Measurements from ENCODE around the gene HECTD2.
"Not testable (repeated sequence)": the region's sequence is repeated elsewhere in the genome, so short reads cannot be mapped to it uniquely, and the experiment has no call there.

Gene HECTD2

GRCh38 chr10:91415816-91416215, 5.7 kb downstream of the HECTD2 start:
- DNase-seq: no peak

- DNase-seq: no peak
Observed at GRCh38 chr10:91416339-91416855, 6.3 kb downstream of the HECTD2 start.

- no peak for DNase-seq
Observed at GRCh38 chr10:91418416-91418815, 8.3 kb downstream of the HECTD2 start.

DNA sequence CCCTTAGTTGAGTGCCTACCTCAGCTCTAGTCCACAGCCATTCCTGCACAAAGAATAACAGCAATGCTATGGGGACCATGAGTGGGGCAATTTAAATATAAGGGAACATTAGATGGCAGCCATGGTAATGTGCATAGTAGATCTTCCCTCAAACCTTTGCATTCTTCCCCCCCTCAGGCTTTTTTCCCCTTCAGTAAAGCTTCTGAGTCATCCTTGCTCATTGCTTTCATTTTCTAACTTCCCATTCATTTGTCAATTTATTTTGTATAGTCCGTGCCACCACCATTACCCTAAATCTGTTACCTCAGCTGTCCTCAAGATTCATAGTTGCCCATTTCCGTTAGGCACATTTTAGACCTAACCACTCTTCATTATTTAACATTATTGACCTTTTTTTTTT, 10.7 kb downstream of the HECTD2 start:
- no peak for DNase-seq

DNA sequence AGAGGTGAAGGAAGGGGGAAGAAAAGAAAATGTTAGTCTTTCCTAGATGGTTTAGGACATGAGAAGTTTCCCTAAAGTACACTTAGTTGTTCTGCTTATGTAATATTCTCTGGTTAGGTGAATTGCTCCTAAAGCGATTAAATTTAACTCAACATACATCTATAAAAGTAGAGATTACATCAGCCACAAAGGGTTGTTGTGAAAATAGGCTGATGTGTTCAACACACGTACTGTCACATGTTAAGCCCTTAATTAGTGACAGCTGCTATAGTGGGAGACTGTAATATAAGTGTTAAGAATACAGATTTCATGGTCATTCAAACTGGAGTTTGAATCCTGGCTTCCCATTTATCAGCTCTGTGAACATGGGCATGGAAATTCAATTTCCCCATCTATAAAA, 12.8 kb downstream of the HECTD2 start:
- no peak for DNase-seq

DNA sequence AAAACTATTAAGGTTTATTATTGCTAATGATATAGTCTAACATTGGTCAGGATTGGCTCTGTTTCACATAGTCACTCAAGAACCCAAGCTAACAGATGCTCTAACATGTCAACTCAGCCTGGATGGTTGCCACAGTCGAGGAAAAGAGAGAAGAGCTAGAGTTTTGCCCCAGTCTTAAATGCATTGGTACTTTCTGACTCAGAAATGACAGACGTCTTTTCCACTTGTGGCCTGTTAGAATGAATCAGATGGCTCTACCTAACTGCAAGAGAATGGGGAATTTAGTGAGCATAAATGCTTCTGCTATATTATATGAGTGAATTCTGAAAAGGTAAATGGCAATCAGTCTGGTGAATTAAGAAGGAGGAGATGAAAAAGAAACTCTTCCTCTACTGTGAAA, 13.9 kb downstream of the HECTD2 start:
- DNase-seq: no peak

DNA sequence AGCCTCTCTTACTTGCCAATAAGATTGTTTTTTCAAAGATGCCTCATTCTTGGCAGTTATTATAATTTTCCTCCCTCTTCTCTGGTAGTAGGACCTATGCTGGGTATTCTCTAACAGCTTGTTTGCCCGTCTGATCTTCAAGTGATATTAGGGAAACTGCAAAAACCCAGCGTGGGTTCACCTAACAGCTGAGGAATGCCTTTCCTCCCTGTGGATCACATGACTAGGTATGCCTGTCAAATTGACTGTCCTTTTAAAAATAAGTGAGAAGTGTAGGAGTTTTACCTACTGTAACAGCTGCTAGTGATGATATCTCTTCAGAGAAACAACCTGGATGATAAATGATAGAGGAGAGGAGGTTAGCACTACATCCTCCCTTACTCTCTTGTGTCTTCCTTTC, 22.0 kb downstream of the HECTD2 start:
- DNase-seq: no peak

GRCh38 chr10:91433620-91434019, 23.5 kb downstream of the HECTD2 start:
- no peak for DNase-seq

DNA sequence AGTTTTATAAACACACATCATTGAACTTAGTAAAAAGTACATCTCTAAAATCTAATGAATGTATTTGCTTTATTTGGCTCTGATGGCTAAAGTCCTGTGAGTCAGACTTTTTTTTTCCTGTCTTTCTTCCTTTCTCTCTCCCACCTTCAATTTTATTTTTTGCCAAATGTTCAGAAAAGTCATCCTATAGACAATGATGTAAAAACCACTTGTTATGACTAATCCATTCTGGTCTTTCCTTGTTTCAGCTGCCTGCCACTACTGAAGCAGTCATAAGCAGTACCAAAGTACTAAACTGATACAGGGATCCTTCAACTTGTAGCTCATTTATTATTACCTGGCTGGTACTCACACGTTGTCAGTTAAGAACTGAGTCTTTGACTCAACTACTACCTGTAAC, 23.9 kb downstream of the HECTD2 start:
- no peak for DNase-seq

DNA sequence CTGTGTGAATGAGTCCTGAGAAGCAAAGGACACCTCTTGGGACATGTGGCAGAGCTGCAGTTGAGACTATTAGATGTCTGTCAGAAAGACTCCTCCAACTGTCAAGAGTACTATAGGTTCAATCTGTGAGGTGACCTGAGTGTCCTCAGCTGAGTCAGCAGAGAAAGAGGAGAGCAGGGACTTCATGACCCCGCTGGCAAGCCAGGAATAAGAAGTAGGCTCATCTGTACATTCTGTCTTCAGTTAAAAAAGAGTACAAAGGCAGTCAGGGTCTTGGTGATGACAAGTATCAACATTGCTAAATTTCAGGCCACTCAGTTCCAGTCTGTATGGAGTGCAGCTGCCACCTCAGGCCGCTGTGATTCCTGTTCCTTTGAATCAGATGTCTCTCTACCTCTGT, 25.1 kb downstream of the HECTD2 start:
- no peak for DNase-seq

- not testable (repeated sequence) for DNase-seq
Observed at GRCh38 chr10:91438228-91438627, 28.1 kb downstream of the HECTD2 start.

DNA sequence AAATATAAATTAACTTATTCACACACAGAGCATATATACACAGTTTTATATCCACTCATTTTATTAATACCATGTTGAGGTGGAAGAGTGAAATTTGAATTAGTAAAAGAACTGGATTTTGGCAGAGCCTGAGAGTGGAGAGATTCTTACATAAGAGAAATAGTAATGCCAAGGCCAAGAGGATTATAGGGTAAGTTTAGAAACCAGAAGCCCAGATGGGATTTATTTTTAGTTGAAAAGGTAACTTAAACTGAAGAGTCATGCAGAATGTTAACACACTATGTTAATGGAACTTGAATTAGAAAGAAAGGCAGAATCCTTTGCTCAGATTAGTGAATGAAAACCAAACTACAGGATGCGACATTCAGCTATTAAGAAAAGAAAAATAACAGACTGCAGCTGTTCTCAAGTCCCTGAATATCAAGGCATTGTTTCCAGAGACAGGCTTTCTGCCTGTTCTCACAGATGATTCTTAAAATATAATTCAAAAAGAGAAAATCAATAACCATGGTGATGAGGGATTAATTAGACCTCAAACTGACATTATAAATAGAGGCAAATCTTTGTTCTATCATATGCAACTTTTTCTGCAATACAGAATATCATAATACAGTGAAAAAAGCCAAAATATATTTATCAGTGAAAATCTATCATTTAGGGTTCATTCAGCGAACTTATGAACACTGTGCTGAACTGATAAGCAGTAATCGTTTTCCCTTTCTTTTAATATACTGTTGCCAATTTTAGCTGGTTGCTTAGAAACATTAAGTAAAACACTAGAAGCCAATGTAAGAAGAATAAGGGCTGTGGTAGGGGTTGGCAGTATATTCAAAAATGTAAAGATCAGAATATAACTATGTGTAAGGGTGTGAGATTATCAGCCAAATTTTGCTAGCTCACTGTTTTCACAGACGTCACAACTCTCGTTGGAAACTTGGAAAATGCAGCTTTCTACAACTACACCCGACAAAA, 34.4 kb downstream of the HECTD2 start:
- no peak for DNase-seq

- no peak for DNase-seq
Observed at GRCh38 chr10:91452063-91452462, 41.9 kb downstream of the HECTD2 start.

- DNase-seq: no peak
Observed at GRCh38 chr10:91453535-91453934, 43.4 kb downstream of the HECTD2 start.

- DNase-seq: not testable (repeated sequence)
Observed at GRCh38 chr10:91455135-91455534, 45.0 kb downstream of the HECTD2 start.

DNA sequence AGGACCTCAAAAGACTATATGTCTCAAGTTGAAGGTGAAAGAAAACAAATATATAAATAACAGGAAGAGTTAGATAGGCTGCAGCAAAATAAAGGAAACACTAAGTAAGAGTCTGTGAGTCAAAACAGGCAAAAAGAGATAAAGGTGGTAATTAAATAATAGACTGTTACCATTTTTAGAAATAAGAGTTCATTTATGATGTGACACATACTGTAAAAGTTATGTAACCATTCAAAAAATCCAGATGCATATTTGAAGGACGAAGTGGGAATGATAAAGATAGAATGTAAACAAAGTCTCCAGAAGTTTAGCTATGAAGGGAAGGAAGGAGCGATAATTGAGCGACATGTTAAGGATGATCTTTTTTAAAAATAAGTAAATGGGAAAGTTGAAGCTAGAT, 50.5 kb downstream of the HECTD2 start:
- DNase-seq: no peak

DNA sequence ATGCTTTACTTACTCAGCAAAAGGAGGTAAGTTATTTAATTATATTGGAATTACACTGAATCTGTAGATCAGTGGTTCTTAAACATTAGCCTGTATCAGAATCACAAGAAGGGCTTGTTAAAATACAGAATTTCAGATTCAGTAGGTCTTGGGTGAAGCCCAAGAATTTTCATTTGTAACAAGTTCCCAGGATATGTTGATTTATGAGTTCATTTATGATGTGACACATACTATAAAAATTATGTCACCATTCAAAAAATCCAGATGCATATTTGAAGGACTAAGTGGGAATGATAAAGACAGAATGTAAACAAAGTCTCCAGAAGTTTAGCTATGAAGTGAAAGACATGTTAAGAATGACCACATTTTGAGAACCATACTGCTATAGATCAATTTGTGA, 52.3 kb downstream of the HECTD2 start:
- DNase-seq: no peak

DNA sequence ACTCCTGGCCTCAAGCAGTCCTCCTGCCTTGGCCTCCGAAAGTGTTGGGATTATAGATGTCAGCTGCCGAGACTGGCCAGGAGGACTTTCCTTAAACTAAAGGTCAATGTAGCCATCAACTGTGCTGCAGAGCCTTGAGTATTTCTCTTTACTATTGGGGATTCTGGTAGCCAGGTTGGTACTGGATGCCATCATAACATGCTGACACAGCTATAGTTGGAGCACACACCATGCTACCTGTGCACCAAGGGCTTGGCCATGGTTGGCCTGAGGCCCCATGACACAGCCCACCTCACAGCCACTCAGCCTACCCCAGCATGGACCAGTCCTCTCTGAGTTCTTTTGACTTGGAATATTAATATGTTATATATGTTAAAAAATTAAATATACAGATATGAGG, 54.4 kb downstream of the HECTD2 start:
- DNase-seq: no peak

GRCh38 chr10:91465261-91465660, 55.1 kb downstream of the HECTD2 start:
- no peak for DNase-seq

DNA sequence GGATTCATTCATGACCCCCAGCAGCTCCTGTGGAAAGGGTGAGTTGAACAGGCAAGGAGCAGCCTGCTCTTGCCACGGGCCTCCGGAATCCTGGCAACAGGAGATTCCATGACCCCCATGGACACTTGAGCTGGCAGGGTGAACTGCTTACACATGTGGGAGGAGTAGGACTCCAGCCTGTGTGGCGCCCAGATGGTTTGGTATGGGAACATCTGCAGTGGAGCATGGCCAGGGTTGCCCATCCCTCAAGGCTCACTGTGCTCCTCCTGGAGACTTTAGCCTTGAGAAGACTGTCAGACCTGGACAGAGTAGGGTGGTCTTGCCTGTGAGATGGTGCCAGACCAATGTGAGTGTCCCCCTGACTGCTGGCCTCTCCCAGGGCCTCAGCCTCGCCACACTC, 57.0 kb downstream of the HECTD2 start:
- no peak for DNase-seq

GRCh38 chr10:91471602-91472001, 61.5 kb downstream of the HECTD2 start:
- DNase-seq: no peak

DNA sequence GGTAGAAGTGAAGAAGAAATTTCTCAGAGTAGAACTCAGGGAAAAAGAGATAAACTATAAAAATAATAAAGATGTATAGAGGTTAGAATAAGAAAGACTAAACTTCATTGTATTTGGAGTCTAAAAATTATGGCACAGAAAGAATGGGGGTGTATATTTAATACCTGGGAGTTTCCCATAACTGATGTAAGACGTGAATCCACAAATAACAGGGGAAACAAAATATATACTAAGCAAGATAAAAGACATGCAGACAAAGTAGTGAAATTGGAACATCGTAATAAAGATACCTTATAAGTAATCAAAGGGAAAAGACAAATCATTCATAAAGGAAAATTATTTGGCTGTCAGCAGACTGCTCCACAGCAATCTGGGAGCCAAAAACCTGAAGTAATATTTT, 62.8 kb downstream of the HECTD2 start:
- DNase-seq: no peak

DNA sequence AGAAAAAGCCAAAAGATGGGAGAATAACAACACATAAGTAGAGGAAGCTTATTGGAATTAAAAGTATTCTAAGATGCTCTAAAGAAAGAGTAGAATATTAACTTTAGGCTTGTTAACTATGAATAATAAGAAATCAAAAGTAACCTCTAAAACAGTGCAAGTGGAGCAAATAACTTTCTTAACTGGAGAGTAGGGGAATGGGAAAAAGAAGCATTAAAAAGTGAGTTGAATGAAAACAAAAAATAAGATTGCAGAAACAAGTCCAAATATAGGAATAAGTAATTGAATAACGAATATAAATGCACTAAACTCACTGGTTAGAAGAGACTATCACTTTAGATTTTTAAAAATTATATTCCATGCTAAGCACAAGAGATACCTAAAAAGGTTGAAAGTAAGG, 63.9 kb downstream of the HECTD2 start:
- no peak for DNase-seq

GRCh38 chr10:91477236-91477635, 67.1 kb downstream of the HECTD2 start:
- no peak for DNase-seq

DNA sequence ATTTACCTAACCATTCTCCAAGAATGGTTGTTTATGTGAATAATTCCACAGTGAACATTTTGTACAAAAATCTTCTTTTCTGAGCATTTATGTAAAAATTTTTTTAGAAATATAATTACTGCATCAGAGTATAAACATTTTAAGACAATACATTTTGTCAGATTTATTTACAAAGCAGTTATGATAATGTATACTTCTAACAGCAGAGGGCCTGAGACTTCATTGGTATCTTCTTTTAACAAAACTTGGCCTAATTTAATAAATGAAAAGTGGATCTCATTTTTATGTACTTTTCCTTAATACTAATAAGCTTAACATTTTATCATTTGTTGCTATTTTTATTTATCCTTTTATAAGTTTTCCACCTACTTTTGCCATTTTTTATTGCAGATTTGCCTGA, 69.4 kb downstream of the HECTD2 start:
- DNase-seq: no peak
